ENCODE results near the gene MLST8. TPM values are rescaled to one million over a fixed set of nuclear protein-coding genes. Genes with fewer than 3 reads are reported as not detected.

MLST8 gene
- total RNA-seq, 1 experiment from 2014 or later = 58.7 TPM

- Histone ChIP-seq H3K4me3 (replicated peaks in 1 of 2; ENCODE audit: low read depth in 1 of 2, low read length in 2 of 2) (no peak overlapping the region), H3K4me2 (ENCODE audit: low read length) (no peak overlapping the region), H3K4me1 (ENCODE audit: control insufficient read depth in 1 of 2, insufficient read depth in 2 of 2, low read length in 2 of 2) (peaks cover 19 to 41% of the 10 kb centered on the region in 2 experiments), H3K9me3 (ENCODE audit: control insufficient read depth in 1 of 2, insufficient read depth in 1 of 2, low read depth in 1 of 2, low read length in 2 of 2) (no peaks in the 10 kb centered on the region), H3K9me2 (ENCODE audit: insufficient read depth) (no peaks in the 10 kb centered on the region), H3K27me3 (ENCODE audit: insufficient read depth, low read length) (no peaks in the 10 kb centered on the region), H3K27ac (ENCODE audit: low read depth, low read length) (no peak overlapping the region), H3K79me2 (ENCODE audit: insufficient read depth, low read length) (peaks cover 42% of the 10 kb centered on the region), H3K9ac (ENCODE audit: low read length) (no peak overlapping the region), H3K36me3 (ENCODE audit: control insufficient read depth in 1 of 2, insufficient read depth in 2 of 2, low read length in 2 of 2) (peaks cover 4 to 33% of the 10 kb centered on the region in 2 experiments; a peak in 3 of 4 replicates), H4K20me1 (ENCODE audit: insufficient read depth) (peaks cover 9% of the 10 kb centered on the region; the same call in 1 of the 2 replicates), H2AFZ (ENCODE audit: low read depth, low read length, poor library complexity, severe bottlenecking) (no peak overlapping the region)
- ChIA-PET RAD21 (ENCODE audit: low non-redundant PET in 1 of 2, low total read pairs in 2 of 2, uncharacterized antibody in 2 of 2, unreplicated experiment in 2 of 2) (no interaction called here), POLR2A (no interaction called here), CTCF (no interaction called here)
- no peak for TF ChIP-seq SIN3A (IDR thresholded peaks at IDR 0.05; ENCODE audit: low read depth)
- no peak for TF ChIP-seq CBX3 (IDR thresholded peaks at IDR 0.05; ENCODE audit: low read depth)
- no peak for TF ChIP-seq RAD21 (IDR thresholded peaks at IDR 0.05; ENCODE audit: low read depth)
- no peak for TF ChIP-seq TCF7L2 (IDR thresholded peaks at IDR 0.05; ENCODE audit: borderline replicate concordance, extremely low read depth, insufficient read depth, insufficient read length)
- no peak for TF ChIP-seq CEBPB (IDR thresholded peaks at IDR 0.05; ENCODE audit: low read depth)
- TF ChIP-seq CTCF (IDR thresholded peaks at IDR 0.05 in 2 of 3, conservative IDR thresholded peaks at IDR 0.05 in 1 of 3; ENCODE audit: borderline replicate concordance in 1 of 3, insufficient read depth in 1 of 3, low read depth in 2 of 3, low read length in 2 of 3) = no peak
- TF ChIP-seq EZH2phosphoT487 (IDR thresholded peaks at IDR 0.05; ENCODE audit: borderline replicate concordance) = no peak
- TF ChIP-seq ZNF274 (IDR thresholded peaks at IDR 0.05; ENCODE audit: low read depth, low read length) = no peak
- TF ChIP-seq ZFX (IDR thresholded peaks at IDR 0.05) = no peak
- TF ChIP-seq MAX (IDR thresholded peaks at IDR 0.05) = no peak
- no peak for TF ChIP-seq EZH2 (IDR thresholded peaks at IDR 0.05)
- no peak for TF ChIP-seq SRF (IDR thresholded peaks at IDR 0.05; ENCODE audit: low read depth)
- TF ChIP-seq SP1 (IDR thresholded peaks at IDR 0.05; ENCODE audit: low read depth) = no peak
- no peak for TF ChIP-seq EGR1 (IDR thresholded peaks at IDR 0.05; ENCODE audit: low read depth)
- TF ChIP-seq JUND (IDR thresholded peaks at IDR 0.05) = no peak
- TF ChIP-seq ELF1 (IDR thresholded peaks at IDR 0.05; ENCODE audit: borderline replicate concordance, low read depth) = no peak
- DNase-seq (ENCODE audit: low read depth, low spot score) (no peak), ATAC-seq (no peak)
- intact Hi-C loops (cut with micrococcal nuclease) = no loop called here
- no TSS peak for BruUV-seq (replicated peaks)
Observed at GRCh38 chr16:2208308-2208707, 3.1 kb downstream of the MLST8 start.
